ENCODE data around the gene OTUD7B. TPM values are rescaled to one million over a fixed set of nuclear protein-coding genes. Genes with fewer than 3 reads are reported as not detected.

Gene OTUD7B
- total RNA-seq, 4 donors from 2014 or later, result 12.4 to 22.0 (median 19.5) TPM

DNA sequence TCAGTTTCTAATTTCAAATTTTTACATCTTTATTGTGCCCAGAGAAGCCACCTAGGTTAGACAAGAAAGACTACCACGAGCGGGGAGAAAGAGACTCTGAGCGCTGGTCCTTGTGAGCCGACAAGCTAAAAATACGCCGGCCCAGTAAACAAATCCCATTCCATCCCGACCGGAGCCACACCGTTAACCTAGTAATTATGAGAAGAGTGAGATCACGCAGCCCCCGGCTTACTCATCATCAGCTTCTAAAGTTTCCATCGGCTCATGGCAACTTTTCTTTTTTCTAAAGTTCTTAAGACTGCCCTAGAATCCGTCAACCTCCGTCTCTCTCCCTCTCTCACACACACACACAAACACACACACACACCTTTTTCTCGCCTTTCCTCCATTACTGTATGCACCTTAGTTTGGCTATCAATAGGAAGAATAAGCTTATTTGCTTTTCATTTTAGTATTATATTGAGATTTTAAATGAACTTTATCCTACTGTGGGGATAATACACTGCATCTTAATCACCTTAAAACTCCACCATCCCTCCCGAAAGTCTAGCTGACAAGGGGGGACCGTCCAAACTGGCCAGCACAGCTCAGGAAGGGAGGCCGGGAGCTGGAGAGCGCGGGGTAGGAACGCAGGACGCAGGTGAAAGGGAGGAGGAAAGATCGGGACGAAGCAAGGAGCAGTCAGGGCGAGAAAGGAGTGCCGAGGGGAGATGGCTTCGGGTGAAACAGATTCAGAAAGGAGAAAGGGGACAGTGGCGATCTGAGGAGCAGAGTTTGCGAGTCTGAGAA, 728 bp downstream of the OTUD7B start:
- Histone ChIP-seq H3K27me3 (no peaks in the 10 kb centered on the region), H3K9me3 (no peaks in the 10 kb centered on the region), H3K4me1 (peaks cover 0 to 15% (median 0%) of the 10 kb centered on the region in 4 donors), H3K36me3 (peaks cover 0 to under 1% (median 0%) of the 10 kb centered on the region in 3 donors), H3K4me3 (peak overlapping the region; percentile 73 to 94 (median 86)), H3K27ac (peak overlapping the region; percentile 80 to 97 (median 89))
- no peak for TF ChIP-seq POLR2A (IDR thresholded peaks at IDR 0.05)
- TF ChIP-seq, protein P1, sequence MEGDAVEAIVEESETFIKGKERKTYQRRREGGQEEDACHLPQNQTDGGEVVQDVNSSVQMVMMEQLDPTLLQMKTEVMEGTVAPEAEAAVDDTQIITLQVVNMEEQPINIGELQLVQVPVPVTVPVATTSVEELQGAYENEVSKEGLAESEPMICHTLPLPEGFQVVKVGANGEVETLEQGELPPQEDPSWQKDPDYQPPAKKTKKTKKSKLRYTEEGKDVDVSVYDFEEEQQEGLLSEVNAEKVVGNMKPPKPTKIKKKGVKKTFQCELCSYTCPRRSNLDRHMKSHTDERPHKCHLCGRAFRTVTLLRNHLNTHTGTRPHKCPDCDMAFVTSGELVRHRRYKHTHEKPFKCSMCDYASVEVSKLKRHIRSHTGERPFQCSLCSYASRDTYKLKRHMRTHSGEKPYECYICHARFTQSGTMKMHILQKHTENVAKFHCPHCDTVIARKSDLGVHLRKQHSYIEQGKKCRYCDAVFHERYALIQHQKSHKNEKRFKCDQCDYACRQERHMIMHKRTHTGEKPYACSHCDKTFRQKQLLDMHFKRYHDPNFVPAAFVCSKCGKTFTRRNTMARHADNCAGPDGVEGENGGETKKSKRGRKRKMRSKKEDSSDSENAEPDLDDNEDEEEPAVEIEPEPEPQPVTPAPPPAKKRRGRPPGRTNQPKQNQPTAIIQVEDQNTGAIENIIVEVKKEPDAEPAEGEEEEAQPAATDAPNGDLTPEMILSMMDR (IDR thresholded peaks at IDR 0.05), result no peak
- DNase-seq, result peak in 2 of 3 donors; percentile 27 to 63

DNA sequence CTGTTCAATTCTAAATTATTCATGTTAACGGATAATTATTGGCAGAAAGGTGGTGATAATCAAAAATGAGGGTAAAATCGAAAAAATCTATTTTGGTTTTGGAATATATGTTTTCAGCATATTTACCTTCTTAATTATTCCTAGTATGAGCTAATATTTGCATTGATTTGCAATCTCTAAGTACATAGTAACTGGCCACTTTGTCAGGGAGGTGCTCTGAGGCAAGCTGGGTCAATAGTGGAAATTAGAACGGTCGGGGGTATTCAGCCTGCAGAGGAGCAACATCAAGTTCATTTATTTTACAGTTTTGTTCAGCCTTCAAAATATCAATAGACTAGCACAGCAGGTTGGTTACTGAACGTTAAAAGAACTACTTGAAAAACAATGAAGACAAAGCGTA, 1.8 kb downstream of the OTUD7B start:
- Histone ChIP-seq H3K9me3 (no peaks in the 10 kb centered on the region), H3K27ac (peak overlapping the region in 1 of 4 donors; percentile 97), H3K36me3 (peaks cover 0 to 10% (median 0%) of the 10 kb centered on the region in 3 donors), H3K4me1 (peaks cover 0 to 15% (median 0%) of the 10 kb centered on the region in 4 donors), H3K27me3 (no peaks in the 10 kb centered on the region), H3K4me3 (peak overlapping the region in 2 of 4 donors; percentile 73 to 94)
- DNase-seq, result no peak
- TF ChIP-seq, protein P1 (IDR thresholded peaks at IDR 0.05), result no peak
- TF ChIP-seq POLR2A (IDR thresholded peaks at IDR 0.05), result no peak

DNA sequence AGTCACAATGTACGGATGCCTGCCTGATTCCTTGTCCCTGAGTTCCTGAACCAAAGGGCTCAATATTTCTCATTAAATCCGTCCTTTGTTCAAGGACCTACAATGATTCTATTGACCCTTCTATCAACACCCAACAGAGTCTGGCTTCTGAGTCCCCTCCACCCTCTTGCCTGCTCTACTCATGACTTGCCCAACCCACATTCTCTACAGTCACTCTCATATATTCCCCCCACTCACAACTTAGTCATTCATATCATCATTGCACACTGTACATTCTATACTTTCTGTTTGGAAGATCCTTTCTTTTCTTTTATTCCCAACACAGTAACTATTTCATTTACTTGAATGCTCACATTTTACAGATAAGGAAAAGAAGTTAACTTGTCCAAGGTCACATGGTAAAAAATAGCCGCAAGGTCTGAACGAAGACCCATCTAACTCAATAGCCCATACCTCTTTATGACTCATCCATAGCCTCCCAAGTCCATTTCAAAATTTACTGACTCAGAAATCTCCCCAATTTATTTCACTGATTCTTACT, 3.6 kb downstream of the OTUD7B start:
- H3K4me1 ChIP-seq, result peaks cover 0 to 15% (median 0%) of the 10 kb centered on the region in 4 donors
- no peak overlapping the region for H3K4me3 ChIP-seq
- no peak overlapping the region for H3K27ac ChIP-seq
- DNase-seq, result no peak
- H3K27me3 ChIP-seq, result no peaks in the 10 kb centered on the region
- TF ChIP-seq POLR2A (IDR thresholded peaks at IDR 0.05), result no peak
- TF ChIP-seq, protein P1 (IDR thresholded peaks at IDR 0.05), result no peak
- H3K36me3 ChIP-seq, result peaks cover 0 to 10% (median 0%) of the 10 kb centered on the region in 3 donors
- H3K9me3 ChIP-seq, result no peaks in the 10 kb centered on the region

DNA sequence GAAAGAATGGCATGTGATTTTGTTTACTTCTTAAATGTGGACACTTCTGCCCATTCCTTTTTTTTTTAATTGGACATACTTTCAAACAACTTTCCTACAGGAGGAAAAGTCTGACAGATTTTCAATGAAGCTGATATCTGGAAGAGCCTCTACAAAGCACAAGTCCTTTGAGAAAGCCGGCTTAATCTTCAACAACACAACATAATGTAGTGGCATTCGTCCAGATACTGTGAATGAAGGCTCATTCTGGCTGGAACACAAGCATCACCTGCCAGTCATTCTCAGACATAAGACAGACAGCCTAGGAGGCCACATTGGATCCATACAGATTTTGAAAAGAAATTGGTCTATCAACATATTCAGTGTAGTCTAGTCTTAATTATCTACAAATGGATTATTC, 4.9 kb downstream of the OTUD7B start:
- Histone ChIP-seq H3K4me3 (no peak overlapping the region), H3K27me3 (no peaks in the 10 kb centered on the region), H3K4me1 (peaks cover 0 to 15% (median 0%) of the 10 kb centered on the region in 4 donors), H3K27ac (no peak overlapping the region), H3K9me3 (no peaks in the 10 kb centered on the region), H3K36me3 (peaks cover 0 to 13% (median 0%) of the 10 kb centered on the region in 3 donors)
- TF ChIP-seq POLR2A (IDR thresholded peaks at IDR 0.05), result no peak
- TF ChIP-seq, protein P1 (IDR thresholded peaks at IDR 0.05), result no peak
- DNase-seq, result no peak

DNA sequence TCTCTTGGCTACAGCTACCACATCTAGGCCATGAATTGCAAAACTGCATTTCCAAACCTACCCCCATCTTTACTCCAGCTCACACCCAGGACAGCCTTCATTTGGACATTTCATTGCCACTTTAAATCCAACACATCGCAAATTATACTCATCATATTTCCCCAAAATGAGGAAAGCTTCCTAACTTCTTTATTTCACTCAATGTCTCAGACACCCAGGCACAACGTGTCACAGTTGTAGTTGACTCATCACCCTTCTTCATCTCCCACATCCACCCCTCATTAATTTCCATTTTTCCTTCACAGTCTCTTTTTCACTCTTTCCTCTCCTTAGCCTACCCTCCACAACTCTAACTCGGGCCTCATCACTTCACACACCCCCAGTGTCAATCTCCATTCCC, 6.7 kb downstream of the OTUD7B start:
- TF ChIP-seq POLR2A (IDR thresholded peaks at IDR 0.05), result no peak
- TF ChIP-seq, protein P1 (IDR thresholded peaks at IDR 0.05), result no peak
- DNase-seq, result no peak
- no peak overlapping the region for H3K4me3 ChIP-seq
- H3K27me3 ChIP-seq, result no peaks in the 10 kb centered on the region
- peaks cover 0 to 20% (median 0%) of the 10 kb centered on the region in 3 donors for H3K36me3 ChIP-seq
- H3K27ac ChIP-seq, result no peak overlapping the region
- no peaks in the 10 kb centered on the region for H3K9me3 ChIP-seq
- H3K4me1 ChIP-seq, result peaks cover 0 to 12% (median 0%) of the 10 kb centered on the region in 4 donors
